Esophagus muscularis mucosa (tissue), 4 donors: ENCODE results near the gene INAVA. TPM values are rescaled to one million over a fixed set of nuclear protein-coding genes. Genes with fewer than 3 reads are reported as not detected.

Source experiments
- DNase-seq: peaks from one replicate; pipeline ENCODE4 v3.0.0-alpha.2; 2017; ENCODE audit errors: extremely low spot score
- H3K27ac ChIP-seq, 4 donors: fragments of 200-600 bp; sonication (generic); replicated peaks in 1 of 4; 1 replicate in 3 of 4; 2 replicates in 1 of 4; pipeline ENCODE4 v1.5.1; 2016 to 2019; ENCODE audit warnings: mild to moderate bottlenecking in 1 of 4
- H3K27me3 ChIP-seq, 4 donors: fragments of 200-600 bp; sonication (generic); one replicate each; pipeline versions ENCODE4 v1.5.1 to v1.6.0; 2016 to 2019
- H3K36me3 ChIP-seq, 4 donors: fragments of 200-600 bp; sonication (generic); one replicate each; pipeline ENCODE4 v1.5.1; 2016 to 2019
- H3K4me1 ChIP-seq, 4 donors: fragments of 200-600 bp; sonication (generic); one replicate each; pipeline ENCODE4 v1.5.1; 2016 to 2019
- H3K4me3 ChIP-seq, 4 donors: fragments of 200-600 bp; sonication (generic); 1 replicate in 2 of 4; 2 replicates in 2 of 4; pipeline ENCODE4 v1.5.1; 2016 to 2019; ENCODE audit warnings: mild to moderate bottlenecking in 4 of 4, moderate library complexity in 1 of 4
- H3K9me3 ChIP-seq, 4 donors: fragments of 200-600 bp; sonication (generic); 1 replicate in 3 of 4; 2 replicates in 1 of 4; pipeline ENCODE4 v1.5.1; 2016 to 2019
- EP300 ChIP-seq: sonication (generic); formaldehyde crosslinking; IDR thresholded peaks from one replicate; pipeline ENCODE4 v1.6.1; 2017; ENCODE audit warnings: antibody characterized with exemption
- POLR2A ChIP-seq: fragments of 450-650 bp; IDR thresholded peaks from one replicate; pipeline ENCODE4 v1.6.1; 2017; ENCODE audit warnings: antibody characterized with exemption, moderate library complexity, mild to moderate bottlenecking, low read depth
- POLR2AphosphoS5 ChIP-seq, 2 donors: sonication (generic); formaldehyde crosslinking; IDR thresholded peaks; one replicate each; pipeline ENCODE4 v1.6.1; 2017; ENCODE audit warnings: antibody characterized with exemption in 2 of 2
- WGBS: methylation state at CpG from one replicate; pipeline ENCODE4 v1.1.5; 2018; 5-methylcytosine and 5-hydroxymethylcytosine counted together
- intact Hi-C: fragments of 100-400 bp; cut with DNase I; formaldehyde crosslinking; loops from one replicate; pipeline ENCODE4 v1.15.1; 2023
- total RNA-seq, 4 donors: library from RNA; depleted of rRNA; stranded (reverse); fragments of >200 nt; gene quantifications; one replicate each; pipeline versions ENCODE4 v1.1.0 to v1.2.1, GENCODE V29; 2016
- TF ChIP-seq, protein P1 (sequence below), 3 experiments: fragments of 200-600 bp in 2 of 3; fragments of 450-650 bp in 1 of 3; sonication (generic) in 2 of 3; IDR thresholded peaks; one replicate each; pipeline ENCODE4 v1.5.1; 2017 to 2019; ENCODE audit warnings: antibody characterized with exemption in 3 of 3, mild to moderate bottlenecking in 2 of 3, moderate library complexity in 1 of 3

The INAVA gene
- total RNA-seq, 4 donors from 2014 or later, result 0.63 TPM; not detected in 3

DNA sequence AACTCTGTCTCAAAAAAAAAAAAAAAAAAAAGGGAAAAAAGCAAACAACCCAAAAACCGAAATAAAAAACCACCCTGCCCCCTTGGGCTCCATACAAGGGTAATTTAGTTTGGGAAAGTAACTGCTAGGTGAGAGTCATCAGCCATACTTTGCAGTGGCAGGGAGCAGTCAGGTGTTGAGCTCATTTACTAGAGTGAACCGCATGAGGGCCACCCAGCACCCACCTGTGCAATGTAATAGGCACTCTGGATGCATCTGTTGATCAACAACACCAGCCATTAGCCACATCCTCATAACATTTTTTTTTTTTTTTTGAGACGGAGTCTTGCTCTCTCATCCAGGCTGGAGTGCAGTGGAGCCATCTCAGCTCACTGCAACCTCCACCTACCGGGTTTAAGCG is 9.1 kb downstream of the INAVA start:
- 99% methylated on average over 5 of the region's 5 CpGs for WGBS
- no peak for DNase-seq
- intact Hi-C loops, result no loop called here

DNA sequence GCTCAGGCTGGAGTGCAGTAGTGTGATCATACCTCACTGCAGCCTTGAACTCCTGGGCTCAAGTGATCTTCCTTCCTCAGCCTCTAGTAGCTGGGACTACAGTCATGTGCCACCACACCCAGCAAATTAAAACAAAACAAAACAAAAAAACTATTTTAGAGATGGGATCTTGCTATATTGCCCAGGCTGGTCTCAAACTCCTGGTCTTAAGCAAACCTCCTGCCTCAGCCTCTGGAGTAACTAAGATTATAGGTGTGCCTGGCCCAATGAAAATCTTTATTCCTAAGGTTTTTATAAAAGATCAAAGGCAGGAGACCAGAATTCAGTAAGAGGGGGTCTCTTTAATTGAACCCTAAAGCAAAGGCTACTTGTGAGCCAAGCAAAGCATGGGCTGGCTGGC is 10.1 kb downstream of the INAVA start:
- no peak overlapping the region for H3K27ac ChIP-seq
- no peaks in the 10 kb centered on the region for H3K4me1 ChIP-seq
- peaks cover 0 to 4% (median 0%) of the 10 kb centered on the region in 4 donors for H3K27me3 ChIP-seq
- H3K9me3 ChIP-seq, result no peaks in the 10 kb centered on the region
- H3K4me3 ChIP-seq, result no peak overlapping the region
- no peak for DNase-seq
- TF ChIP-seq, protein P1, sequence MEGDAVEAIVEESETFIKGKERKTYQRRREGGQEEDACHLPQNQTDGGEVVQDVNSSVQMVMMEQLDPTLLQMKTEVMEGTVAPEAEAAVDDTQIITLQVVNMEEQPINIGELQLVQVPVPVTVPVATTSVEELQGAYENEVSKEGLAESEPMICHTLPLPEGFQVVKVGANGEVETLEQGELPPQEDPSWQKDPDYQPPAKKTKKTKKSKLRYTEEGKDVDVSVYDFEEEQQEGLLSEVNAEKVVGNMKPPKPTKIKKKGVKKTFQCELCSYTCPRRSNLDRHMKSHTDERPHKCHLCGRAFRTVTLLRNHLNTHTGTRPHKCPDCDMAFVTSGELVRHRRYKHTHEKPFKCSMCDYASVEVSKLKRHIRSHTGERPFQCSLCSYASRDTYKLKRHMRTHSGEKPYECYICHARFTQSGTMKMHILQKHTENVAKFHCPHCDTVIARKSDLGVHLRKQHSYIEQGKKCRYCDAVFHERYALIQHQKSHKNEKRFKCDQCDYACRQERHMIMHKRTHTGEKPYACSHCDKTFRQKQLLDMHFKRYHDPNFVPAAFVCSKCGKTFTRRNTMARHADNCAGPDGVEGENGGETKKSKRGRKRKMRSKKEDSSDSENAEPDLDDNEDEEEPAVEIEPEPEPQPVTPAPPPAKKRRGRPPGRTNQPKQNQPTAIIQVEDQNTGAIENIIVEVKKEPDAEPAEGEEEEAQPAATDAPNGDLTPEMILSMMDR (IDR thresholded peaks at IDR 0.05), result no peak
- TF ChIP-seq POLR2A, result no peak
- TF ChIP-seq POLR2AphosphoS5 (IDR thresholded peaks at IDR 0.05), result no peak
- no peak for TF ChIP-seq EP300
- no peaks in the 10 kb centered on the region for H3K36me3 ChIP-seq
- intact Hi-C loops, result no loop called here

More for the DNA sequence above, 9.1 kb downstream of the INAVA start:
- TF ChIP-seq, protein P1 (IDR thresholded peaks at IDR 0.05), result no peak
- no peak for TF ChIP-seq EP300
- no peak for TF ChIP-seq POLR2AphosphoS5 (IDR thresholded peaks at IDR 0.05)
- no peak for TF ChIP-seq POLR2A
- peaks cover 0 to 4% (median 0%) of the 10 kb centered on the region in 4 donors for H3K27me3 ChIP-seq
- no peak overlapping the region for H3K27ac ChIP-seq
- H3K36me3 ChIP-seq, result no peaks in the 10 kb centered on the region
- H3K4me3 ChIP-seq, result no peak overlapping the region
- H3K9me3 ChIP-seq, result no peaks in the 10 kb centered on the region
- H3K4me1 ChIP-seq, result no peaks in the 10 kb centered on the region

DNA sequence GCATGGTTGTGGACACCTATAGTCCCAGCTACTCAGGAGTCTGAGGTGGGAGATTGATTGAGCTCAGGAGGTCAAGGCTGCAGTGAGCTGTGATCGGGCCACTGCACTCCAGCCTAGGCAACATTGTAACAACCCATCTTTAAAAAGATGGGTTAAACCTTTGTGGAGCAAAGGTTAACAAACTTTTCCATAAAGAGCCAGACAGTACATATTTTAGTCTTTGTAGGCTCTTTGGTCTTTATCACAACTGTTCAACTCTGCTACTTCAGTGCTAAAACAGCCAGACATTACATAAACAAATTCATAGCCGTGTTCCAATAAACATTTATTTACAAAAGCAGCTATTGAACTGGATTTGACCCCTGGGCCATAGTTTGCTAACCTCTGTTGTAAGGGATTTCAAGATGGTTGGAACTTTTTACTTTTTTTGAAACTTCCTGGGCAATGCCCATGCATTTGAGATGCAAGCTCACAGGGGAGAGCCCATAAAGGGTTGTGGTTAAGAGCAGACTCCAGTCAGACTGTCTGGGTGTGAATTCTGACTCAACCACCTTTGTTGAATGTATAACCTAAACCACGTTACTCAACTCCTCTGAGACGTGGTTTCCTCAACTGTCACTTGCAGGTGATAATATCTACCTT is 10.8 kb downstream of the INAVA start:
- Histone ChIP-seq H3K9me3 (no peaks in the 10 kb centered on the region), H3K27ac (no peak overlapping the region), H3K4me3 (no peak overlapping the region), H3K27me3 (peaks cover 0 to 4% (median 0%) of the 10 kb centered on the region in 4 donors), H3K4me1 (no peaks in the 10 kb centered on the region), H3K36me3 (no peaks in the 10 kb centered on the region)
- intact Hi-C loops, result no loop called here
- TF ChIP-seq POLR2A (no peak), POLR2AphosphoS5 (IDR thresholded peaks at IDR 0.05) (no peak)
- WGBS, result 79% methylated on average over 4 of the region's 4 CpGs
- DNase-seq, result no peak

DNA sequence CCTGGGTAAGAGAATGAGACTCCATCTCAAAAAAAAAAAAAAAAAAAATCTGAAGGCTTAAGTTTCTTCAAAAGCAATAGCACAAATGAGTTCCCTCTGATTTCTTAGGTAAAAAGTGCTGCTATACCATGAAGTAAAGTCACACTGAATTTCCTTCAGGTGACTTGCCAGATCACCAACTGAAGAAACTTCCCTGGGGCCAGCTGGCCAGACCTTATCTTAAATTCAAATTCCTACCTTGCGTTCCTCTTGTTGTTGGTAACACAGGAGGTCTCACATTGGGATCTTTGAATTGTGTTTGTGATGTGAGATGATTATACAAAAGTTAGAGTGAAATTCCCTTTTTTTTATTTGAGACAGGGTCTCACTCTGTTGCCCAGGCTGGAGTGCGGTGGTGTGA is 11.8 kb downstream of the INAVA start:
- 95% methylated on average over 2 of the region's 2 CpGs for WGBS
- no peaks in the 10 kb centered on the region for H3K4me1 ChIP-seq
- no peaks in the 10 kb centered on the region for H3K36me3 ChIP-seq
- H3K27me3 ChIP-seq, result peaks cover 0 to 4% (median 0%) of the 10 kb centered on the region in 4 donors
- TF ChIP-seq POLR2A (no peak), EP300 (no peak)
- TF ChIP-seq, protein P1 (IDR thresholded peaks at IDR 0.05), result no peak
- no peaks in the 10 kb centered on the region for H3K9me3 ChIP-seq
- no peak overlapping the region for H3K4me3 ChIP-seq
- H3K27ac ChIP-seq, result no peak overlapping the region
- intact Hi-C loops, result no loop called here
- no peak for DNase-seq

DNA sequence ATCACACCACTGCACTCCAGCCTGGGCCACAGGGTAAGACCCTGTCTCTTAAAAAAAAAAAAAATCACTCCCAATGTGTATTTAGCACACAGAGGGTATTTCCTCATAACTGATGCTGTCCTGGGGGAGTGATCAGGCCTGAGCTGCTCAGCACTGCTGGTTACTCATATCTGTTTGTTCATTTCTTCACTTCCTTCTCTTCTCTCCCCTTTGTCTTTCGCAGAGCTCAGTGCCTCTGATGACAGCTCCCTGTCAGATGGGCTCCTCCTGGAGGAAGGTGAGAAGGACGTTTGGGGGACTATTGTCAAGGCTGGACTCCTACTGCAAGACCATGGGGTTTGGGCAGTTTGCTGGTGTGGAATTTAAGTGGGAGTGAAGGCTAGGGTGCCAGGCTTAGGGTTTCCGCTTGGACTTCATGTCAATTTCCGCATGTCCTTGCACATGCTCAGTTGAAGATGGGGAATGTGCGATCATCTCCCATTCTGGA is 13.0 kb downstream of the INAVA start:
- intact Hi-C loops, result no loop called here
- H3K27ac ChIP-seq, result no peak overlapping the region

More for the DNA sequence above, 13.0 kb downstream of the INAVA start:
- Histone ChIP-seq H3K4me1 (no peaks in the 10 kb centered on the region), H3K9me3 (no peaks in the 10 kb centered on the region), H3K27me3 (peaks cover 0 to 4% (median 0%) of the 10 kb centered on the region in 4 donors), H3K36me3 (no peaks in the 10 kb centered on the region), H3K4me3 (no peak overlapping the region)
- no peak for TF ChIP-seq POLR2AphosphoS5 (IDR thresholded peaks at IDR 0.05)
- TF ChIP-seq POLR2A, result no peak
- TF ChIP-seq, protein P1 (IDR thresholded peaks at IDR 0.05), result no peak
- no peak for TF ChIP-seq EP300
- 81% methylated on average over 5 of the region's 5 CpGs for WGBS
- no peak for DNase-seq
